SK-N-SH treated with all-trans-retinoic acid at 6 μM for 48 hours (cell line): ENCODE data around the gene LRMDA.

Source experiments
- ARNTL ChIP-seq: fragments of 450-650 bp; formaldehyde crosslinking; IDR thresholded peaks from 2 replicates; pipeline ENCODE4 v1.5.0; 2020; ENCODE audit warnings: low read depth, mild to moderate bottlenecking, moderate library complexity, borderline replicate concordance
- BACH2 ChIP-seq: fragments of 250-450 bp; sonication (Bioruptor Pico); IDR thresholded peaks from 2 replicates; pipeline ENCODE4 v1.9.0; 2021; ENCODE audit warnings: mild to moderate bottlenecking, borderline replicate concordance
- ISL1 ChIP-seq: fragments of 250-450 bp; sonication (Bioruptor Pico); IDR thresholded peaks from 2 replicates; pipeline ENCODE4 v2.1.2; 2022; ENCODE audit warnings: mild to moderate bottlenecking, moderate library complexity
- OSR1 ChIP-seq: fragments of 250-450 bp; sonication (Bioruptor Pico); IDR thresholded peaks from 2 replicates; pipeline ENCODE4 v1.8.0; 2022; ENCODE audit warnings: moderate library complexity, mild to moderate bottlenecking, inconsistent platforms
- PPARA ChIP-seq: fragments of 250-450 bp; sonication (Bioruptor Pico); IDR thresholded peaks from 2 replicates; pipeline ENCODE4 v1.5.0; 2020; ENCODE audit warnings: mild to moderate bottlenecking, borderline replicate concordance
- RARB ChIP-seq: fragments of 250-450 bp; sonication (Bioruptor Pico); IDR thresholded peaks from 2 replicates; pipeline ENCODE4 v1.8.0; 2021; ENCODE audit warnings: mild to moderate bottlenecking, moderate library complexity
- SNAI2 ChIP-seq: fragments of 250-450 bp; sonication (Bioruptor Pico); IDR thresholded peaks from 2 replicates; pipeline ENCODE4 v1.5.0; 2020; ENCODE audit warnings: mild to moderate bottlenecking, moderate library complexity
- TCF4 ChIP-seq: fragments of 250-450 bp; sonication (Bioruptor Pico); IDR thresholded peaks from 2 replicates; pipeline ENCODE4 v1.8.0; 2021; ENCODE audit warnings: mild to moderate bottlenecking, moderate library complexity, borderline replicate concordance
- ZNF70 ChIP-seq: fragments of 450-650 bp; formaldehyde crosslinking; IDR thresholded peaks from 2 replicates; pipeline ENCODE4 v1.5.0; 2020; ENCODE audit warnings: mild to moderate bottlenecking, moderate library complexity
- ZNF8 ChIP-seq: fragments of 450-650 bp; formaldehyde crosslinking; IDR thresholded peaks from 2 replicates; pipeline ENCODE4 v1.5.0; 2020; ENCODE audit warnings: mild to moderate bottlenecking, moderate library complexity
- TF ChIP-seq, protein P1 (sequence below): fragments of 250-450 bp; sonication (Bioruptor Pico); IDR thresholded peaks from 2 replicates; pipeline ENCODE4 v1.8.0; 2020; ENCODE audit warnings: mild to moderate bottlenecking, moderate library complexity, borderline replicate concordance
- TF ChIP-seq, protein P2 (sequence below): fragments of 250-450 bp; sonication (Bioruptor Pico); IDR thresholded peaks from 2 replicates; pipeline ENCODE4 v1.5.1; 2021; ENCODE audit warnings: mild to moderate bottlenecking, moderate library complexity
- TF ChIP-seq, protein P3 (sequence below): fragments of 250-450 bp; sonication (Bioruptor Pico); IDR thresholded peaks from 2 replicates; pipeline ENCODE4 v1.5.1; 2020; ENCODE audit warnings: low read depth, mild to moderate bottlenecking, moderate library complexity

- TF ChIP-seq PPARA (CRISPR knock-in tag), result no peak
- TF ChIP-seq OSR1 (CRISPR knock-in tag), result no peak
- TF ChIP-seq ARNTL (CRISPR knock-in tag), result no peak
- no peak for TF ChIP-seq TCF4 (CRISPR knock-in tag)
- no peak for TF ChIP-seq SNAI2 (CRISPR knock-in tag)
- TF ChIP-seq, protein P1, sequence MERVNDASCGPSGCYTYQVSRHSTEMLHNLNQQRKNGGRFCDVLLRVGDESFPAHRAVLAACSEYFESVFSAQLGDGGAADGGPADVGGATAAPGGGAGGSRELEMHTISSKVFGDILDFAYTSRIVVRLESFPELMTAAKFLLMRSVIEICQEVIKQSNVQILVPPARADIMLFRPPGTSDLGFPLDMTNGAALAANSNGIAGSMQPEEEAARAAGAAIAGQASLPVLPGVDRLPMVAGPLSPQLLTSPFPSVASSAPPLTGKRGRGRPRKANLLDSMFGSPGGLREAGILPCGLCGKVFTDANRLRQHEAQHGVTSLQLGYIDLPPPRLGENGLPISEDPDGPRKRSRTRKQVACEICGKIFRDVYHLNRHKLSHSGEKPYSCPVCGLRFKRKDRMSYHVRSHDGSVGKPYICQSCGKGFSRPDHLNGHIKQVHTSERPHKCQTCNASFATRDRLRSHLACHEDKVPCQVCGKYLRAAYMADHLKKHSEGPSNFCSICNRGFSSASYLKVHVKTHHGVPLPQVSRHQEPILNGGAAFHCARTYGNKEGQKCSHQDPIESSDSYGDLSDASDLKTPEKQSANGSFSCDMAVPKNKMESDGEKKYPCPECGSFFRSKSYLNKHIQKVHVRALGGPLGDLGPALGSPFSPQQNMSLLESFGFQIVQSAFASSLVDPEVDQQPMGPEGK (CRISPR knock-in tag), result no peak
- TF ChIP-seq, protein P2, sequence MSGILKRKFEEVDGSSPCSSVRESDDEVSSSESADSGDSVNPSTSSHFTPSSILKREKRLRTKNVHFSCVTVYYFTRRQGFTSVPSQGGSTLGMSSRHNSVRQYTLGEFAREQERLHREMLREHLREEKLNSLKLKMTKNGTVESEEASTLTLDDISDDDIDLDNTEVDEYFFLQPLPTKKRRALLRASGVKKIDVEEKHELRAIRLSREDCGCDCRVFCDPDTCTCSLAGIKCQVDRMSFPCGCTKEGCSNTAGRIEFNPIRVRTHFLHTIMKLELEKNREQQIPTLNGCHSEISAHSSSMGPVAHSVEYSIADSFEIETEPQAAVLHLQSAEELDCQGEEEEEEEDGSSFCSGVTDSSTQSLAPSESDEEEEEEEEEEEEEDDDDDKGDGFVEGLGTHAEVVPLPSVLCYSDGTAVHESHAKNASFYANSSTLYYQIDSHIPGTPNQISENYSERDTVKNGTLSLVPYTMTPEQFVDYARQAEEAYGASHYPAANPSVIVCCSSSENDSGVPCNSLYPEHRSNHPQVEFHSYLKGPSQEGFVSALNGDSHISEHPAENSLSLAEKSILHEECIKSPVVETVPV (CRISPR knock-in tag), result no peak
- TF ChIP-seq, protein P3, sequence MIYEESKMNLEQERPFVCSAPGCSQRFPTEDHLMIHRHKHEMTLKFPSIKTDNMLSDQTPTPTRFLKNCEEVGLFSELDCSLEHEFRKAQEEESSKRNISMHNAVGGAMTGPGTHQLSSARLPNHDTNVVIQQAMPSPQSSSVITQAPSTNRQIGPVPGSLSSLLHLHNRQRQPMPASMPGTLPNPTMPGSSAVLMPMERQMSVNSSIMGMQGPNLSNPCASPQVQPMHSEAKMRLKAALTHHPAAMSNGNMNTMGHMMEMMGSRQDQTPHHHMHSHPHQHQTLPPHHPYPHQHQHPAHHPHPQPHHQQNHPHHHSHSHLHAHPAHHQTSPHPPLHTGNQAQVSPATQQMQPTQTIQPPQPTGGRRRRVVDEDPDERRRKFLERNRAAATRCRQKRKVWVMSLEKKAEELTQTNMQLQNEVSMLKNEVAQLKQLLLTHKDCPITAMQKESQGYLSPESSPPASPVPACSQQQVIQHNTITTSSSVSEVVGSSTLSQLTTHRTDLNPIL, result no peak
- no peak for TF ChIP-seq ZNF70
- no peak for TF ChIP-seq ZNF8 (CRISPR knock-in tag)
- no peak for TF ChIP-seq RARB (CRISPR knock-in tag)
- no peak for TF ChIP-seq BACH2 (CRISPR knock-in tag)
- TF ChIP-seq ISL1 (CRISPR knock-in tag), result no peak
These were observed 34.6 kb upstream of the LRMDA start for GRCh38 chr10:75396631-75397495.
